ENCODE results near the gene RAMACL. TPM values are rescaled to one million over a fixed set of nuclear protein-coding genes. Genes with fewer than 3 reads are reported as not detected.
"Not testable (repeated sequence)": the region's sequence is repeated elsewhere in the genome, so short reads cannot be mapped to it uniquely, and the experiment has no call there.

The RAMACL gene
- polyA plus RNA-seq, 1 donor from 2014 or later = 0.15 TPM

DNA sequence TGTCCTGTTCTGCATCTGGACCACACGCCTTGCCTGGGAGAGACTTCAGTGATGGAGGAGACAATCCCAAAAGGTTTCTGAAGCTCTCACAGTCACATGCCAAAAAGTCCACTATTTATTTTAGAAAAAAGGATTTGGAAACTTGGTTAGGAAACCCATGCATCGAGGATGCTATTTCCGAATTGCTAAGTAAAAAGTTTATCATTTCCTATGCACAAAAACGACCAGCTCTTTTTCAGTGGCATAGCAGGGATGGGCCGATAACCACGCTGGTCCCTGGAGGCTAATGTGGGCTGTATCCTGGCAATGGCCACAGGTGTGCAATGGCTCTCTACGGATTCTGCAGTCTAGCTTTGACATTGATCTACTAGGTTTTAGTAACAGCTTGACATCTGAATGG lies 33.9 kb downstream of the RAMACL start:
- Mint-ChIP-seq H3K4me1 (no peaks in the 10 kb centered on the region), H3K27ac (no peak overlapping the region), H3K36me3 (peaks cover 5% of the 10 kb centered on the region), H3K4me3 (no peak overlapping the region), H3K9me3 (peaks cover 0 to 2% (median 0%) of the 10 kb centered on the region in 3 donors), H3K27me3 (peaks cover 7% of the 10 kb centered on the region)

DNA sequence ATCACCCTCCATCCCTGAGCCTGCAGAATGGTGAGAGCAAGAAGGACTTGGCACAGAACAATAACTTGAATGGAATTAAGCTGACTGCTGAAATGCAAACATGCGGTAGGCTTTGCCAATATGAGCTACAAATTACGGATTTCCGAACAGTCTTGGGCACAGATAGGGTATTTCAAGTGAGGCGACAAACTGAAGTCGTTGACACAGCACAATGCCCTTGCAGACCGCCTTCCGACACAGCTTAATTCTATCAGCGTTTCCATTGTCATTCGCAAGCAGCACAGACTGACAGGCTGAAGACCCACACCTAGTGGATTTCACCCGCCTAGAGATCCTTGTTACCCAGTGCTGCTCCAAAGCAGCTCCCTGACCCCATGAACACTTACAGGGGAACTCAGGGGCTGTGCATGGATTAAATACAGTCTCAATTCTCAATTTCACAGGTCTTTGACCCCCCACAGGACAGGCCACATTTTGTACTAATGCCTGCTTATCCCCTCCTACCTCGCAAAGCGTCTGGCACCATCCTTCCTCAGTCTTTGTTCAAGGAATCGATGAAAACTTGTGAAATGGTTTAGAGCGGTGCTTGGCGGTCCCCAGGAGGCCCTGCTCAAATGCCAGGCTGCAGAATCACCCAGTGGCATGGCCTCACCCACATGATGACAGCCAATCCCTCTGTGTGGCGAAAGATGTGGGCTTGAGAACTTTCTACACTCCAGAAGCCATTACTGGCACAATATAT lies 34.6 kb downstream of the RAMACL start:
- peaks cover 7% of the 10 kb centered on the region for H3K27me3 Mint-ChIP-seq
- no peaks in the 10 kb centered on the region for H3K4me1 Mint-ChIP-seq
- no peak overlapping the region for H3K4me3 Mint-ChIP-seq
- peak overlapping the region in 1 of 3 donors; percentile 73 for H3K27ac Mint-ChIP-seq
- H3K36me3 Mint-ChIP-seq = peaks cover 5% of the 10 kb centered on the region
- H3K9me3 Mint-ChIP-seq = peaks cover 0 to 2% (median 0%) of the 10 kb centered on the region in 3 donors

DNA sequence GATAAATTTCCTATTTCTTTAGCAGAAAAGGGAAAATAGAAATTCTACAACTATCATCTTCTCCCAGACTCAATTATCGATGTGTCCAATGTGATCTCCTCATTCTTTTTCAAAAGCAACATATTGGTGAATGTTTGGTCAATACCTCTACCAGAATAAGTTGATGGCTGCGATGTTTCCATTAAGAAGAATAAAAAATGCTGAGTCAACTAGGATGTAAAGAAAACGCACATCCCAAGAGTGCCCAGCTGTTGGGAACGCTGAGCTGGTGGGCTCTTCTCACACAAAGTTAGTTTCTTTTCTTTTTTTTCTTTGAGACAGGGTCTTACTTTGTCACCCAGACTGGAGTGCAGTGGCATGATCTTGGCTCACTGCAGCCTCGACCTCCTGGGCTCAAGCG lies 39.8 kb downstream of the RAMACL start:
- Mint-ChIP-seq H3K27me3 (peaks cover 1% of the 10 kb centered on the region), H3K27ac (no peak overlapping the region), H3K9me3 (peaks cover 0 to 2% (median 0%) of the 10 kb centered on the region in 3 donors), H3K36me3 (peaks cover 5% of the 10 kb centered on the region), H3K4me3 (no peak overlapping the region), H3K4me1 (peaks cover 2 to 6% (median 6%) of the 10 kb centered on the region in 3 donors)

DNA sequence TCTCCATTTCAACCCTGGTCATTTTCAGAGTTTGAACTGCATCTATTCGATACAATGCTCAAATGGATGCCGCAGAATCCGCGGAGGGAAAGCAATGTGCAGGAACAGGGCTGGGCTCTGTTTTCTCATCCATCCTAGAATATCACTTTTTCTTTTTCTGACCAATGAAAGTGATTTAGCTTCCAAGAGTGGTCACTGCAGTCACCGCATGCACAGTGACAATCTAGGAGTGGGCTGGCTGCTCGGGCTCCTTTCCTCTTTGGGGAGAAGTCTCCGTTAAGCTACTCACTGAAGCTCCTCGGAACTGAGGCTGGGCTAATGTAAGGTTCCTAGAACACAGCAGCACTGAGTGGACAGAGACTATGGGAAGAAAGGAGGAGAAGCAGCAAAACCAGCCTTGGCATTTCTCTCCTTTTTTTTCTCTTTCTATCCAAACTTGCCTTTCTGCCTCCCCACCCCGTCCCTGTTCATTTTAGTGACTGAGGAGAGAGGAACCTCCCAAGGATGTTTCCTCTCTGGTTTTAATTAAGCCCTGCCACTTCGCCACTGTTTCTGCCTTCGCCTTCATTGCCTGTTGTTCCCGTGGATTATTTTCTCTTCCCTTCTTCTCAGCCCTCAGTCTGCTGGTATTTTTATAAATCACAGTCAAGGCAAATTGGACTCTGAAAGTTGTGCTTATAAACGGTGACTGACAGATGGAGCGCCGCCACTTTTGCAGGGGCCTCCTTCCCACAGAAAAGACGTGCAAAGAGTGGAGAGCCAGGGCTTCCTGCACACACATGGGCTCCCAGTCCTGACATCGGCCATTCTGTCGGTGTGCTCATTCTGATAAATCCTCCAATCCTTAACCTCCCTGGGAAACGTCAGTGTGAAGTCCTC lies 41.1 kb downstream of the RAMACL start:
- H3K27ac Mint-ChIP-seq = no peak overlapping the region
- H3K9me3 Mint-ChIP-seq = no peaks in the 10 kb centered on the region
- H3K4me3 Mint-ChIP-seq = no peak overlapping the region
- peaks cover 5% of the 10 kb centered on the region for H3K36me3 Mint-ChIP-seq
- peaks cover 1% of the 10 kb centered on the region for H3K27me3 Mint-ChIP-seq
- peaks cover 14 to 15% (median 14%) of the 10 kb centered on the region in 3 donors for H3K4me1 Mint-ChIP-seq

DNA sequence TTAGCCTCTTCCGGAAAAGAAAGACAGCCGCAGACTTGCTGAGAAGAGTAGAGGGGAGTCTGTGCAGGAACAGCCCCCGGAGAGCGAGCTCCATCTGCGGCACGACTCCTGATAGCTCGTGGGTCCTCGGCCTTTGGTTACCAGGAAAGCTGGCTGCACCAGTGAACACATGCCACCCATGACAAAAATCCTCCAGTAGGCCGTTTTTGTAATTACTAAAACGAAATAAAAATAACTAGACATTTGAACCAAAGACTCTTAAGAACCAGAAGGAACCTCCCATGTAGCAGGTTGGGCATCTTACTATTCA lies 42.2 kb downstream of the RAMACL start:
- Mint-ChIP-seq H3K36me3 (peaks cover 4% of the 10 kb centered on the region), H3K27ac (no peak overlapping the region), H3K4me1 (peaks cover 14 to 15% (median 15%) of the 10 kb centered on the region in 3 donors)

DNA sequence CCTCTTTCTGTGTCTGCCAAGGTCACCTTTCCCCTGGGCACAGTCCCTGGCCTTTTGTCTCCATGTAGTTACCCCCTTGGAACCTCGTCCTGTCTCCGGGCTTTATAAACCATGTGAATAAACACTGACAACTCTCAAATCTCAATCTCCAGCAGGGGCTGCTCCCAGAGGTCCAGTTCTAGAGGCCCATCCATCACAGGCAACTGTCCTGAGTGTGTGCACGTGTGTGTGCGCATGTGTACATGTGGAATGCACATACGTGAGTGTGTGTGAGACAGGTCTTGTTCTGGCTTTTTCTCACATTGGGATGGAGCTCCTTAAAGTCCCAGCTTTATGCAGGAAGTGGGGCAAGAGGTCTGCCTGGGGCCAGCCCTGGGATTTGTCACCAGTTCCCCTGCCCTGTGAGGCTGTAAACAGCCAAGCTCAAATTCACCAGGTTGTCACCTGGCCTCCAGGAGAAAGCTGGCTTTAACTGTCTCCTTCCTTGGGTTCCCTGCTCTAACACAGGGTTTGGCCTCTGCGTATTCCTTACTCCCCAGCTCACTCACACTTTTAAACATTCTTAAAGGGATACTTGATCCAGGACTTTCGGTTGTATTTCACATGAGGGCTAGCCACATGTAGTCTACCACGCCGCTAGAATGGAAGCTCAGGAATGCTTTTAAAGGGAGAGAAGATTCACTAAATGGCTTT lies 42.7 kb downstream of the RAMACL start:
- H3K9me3 Mint-ChIP-seq = no peaks in the 10 kb centered on the region
- peaks cover 14 to 15% (median 15%) of the 10 kb centered on the region in 3 donors for H3K4me1 Mint-ChIP-seq
- peak overlapping the region in 2 of 4 donors; percentile 37 to 65 for H3K4me3 Mint-ChIP-seq
- peaks cover 1% of the 10 kb centered on the region for H3K27me3 Mint-ChIP-seq
- H3K27ac Mint-ChIP-seq = no peak overlapping the region
- H3K36me3 Mint-ChIP-seq = peaks cover 3% of the 10 kb centered on the region

More for the DNA sequence above, 42.2 kb downstream of the RAMACL start:
- no peaks in the 10 kb centered on the region for H3K9me3 Mint-ChIP-seq
- no peak overlapping the region for H3K4me3 Mint-ChIP-seq
- peaks cover 1% of the 10 kb centered on the region for H3K27me3 Mint-ChIP-seq

DNA sequence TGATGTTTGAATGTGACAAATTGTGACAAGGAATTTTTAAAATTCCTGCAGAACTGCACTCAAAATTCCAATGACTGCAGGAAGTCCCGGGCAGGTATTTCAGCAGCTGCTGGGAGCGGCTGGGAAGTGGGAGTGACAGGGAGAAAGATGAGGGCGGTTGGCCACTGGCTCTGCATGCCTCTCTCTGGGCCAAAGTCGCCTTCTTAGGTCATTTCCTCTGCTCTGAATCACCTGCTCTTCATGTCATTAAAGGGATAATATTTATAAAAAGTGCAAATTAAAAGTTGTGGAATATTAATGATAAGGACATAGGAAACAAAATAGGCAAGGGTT lies 43.9 kb downstream of the RAMACL start:
- no peak overlapping the region for H3K4me3 Mint-ChIP-seq
- peaks cover 1% of the 10 kb centered on the region for H3K27me3 Mint-ChIP-seq
- peak overlapping the region in 2 of 3 donors; percentile 11 to 26 for H3K27ac Mint-ChIP-seq
- peaks cover 14 to 15% (median 15%) of the 10 kb centered on the region in 3 donors for H3K4me1 Mint-ChIP-seq
- no peaks in the 10 kb centered on the region for H3K9me3 Mint-ChIP-seq
- no peaks in the 10 kb centered on the region for H3K36me3 Mint-ChIP-seq

DNA sequence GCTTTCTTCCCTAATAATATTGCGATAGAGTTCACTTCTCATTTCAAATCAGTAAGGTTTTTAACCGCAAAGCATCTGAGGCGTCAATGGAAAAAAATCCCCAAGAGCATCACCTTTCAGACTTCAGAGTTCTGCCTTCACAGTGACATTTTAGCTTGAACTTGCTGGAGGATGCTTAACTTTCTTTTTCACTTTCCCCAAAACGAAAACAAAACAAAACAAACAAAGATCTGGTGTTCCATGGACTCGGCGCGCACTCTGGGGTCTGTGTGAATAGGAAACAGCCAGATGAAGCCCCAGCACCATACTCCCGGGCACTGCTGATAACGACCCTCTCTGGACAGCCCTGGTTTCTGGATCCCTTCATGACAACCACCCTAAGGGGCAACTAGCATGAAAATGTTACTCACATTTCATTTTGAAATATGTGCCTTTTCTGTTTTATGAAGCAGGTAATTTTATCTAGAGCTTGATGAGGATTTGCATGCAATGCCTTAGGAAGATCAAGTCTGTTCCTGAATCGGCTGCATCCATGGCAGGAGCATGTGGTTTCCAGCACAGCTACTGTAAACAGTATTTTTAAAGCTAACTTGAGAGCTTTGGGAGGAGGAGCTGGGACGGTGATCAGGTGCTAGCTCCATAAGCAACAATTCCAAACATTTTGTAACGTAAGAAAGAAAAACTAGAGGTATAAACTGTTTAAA lies 44.5 kb downstream of the RAMACL start:
- peaks cover 3% of the 10 kb centered on the region for H3K27me3 Mint-ChIP-seq
- peaks cover 14 to 15% (median 15%) of the 10 kb centered on the region in 3 donors for H3K4me1 Mint-ChIP-seq
- peak overlapping the region; percentile 81 to 94 (median 88) for H3K4me3 Mint-ChIP-seq
- no peaks in the 10 kb centered on the region for H3K9me3 Mint-ChIP-seq
- peak overlapping the region; percentile 71 to 94 (median 85) for H3K27ac Mint-ChIP-seq
- no peaks in the 10 kb centered on the region for H3K36me3 Mint-ChIP-seq

DNA sequence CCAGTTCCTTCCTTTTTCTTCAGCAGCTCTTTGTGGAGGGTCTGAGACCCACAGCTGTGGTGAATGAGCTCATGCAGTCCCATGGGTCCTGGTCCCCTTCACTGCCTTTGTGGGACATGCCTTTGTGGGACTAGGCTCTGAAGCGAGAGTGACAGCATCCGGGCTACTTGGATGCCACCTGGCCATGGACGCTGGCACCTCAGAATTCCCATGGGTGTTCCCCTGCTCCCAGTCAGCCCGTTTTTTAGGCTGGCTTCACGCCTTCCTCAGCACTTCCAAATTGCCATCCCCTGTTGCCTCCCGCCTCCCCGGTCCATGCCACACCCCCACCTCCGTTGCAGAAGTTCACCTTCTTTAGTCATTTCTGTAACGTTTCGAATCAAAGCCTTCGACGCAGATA lies 45.1 kb downstream of the RAMACL start:
- no peaks in the 10 kb centered on the region for H3K36me3 Mint-ChIP-seq
- peaks cover 3% of the 10 kb centered on the region for H3K27me3 Mint-ChIP-seq
- peak overlapping the region; percentile 71 to 94 (median 85) for H3K27ac Mint-ChIP-seq
- peaks cover 14 to 15% (median 15%) of the 10 kb centered on the region in 3 donors for H3K4me1 Mint-ChIP-seq
- no peaks in the 10 kb centered on the region for H3K9me3 Mint-ChIP-seq
- peak overlapping the region; percentile 81 to 94 (median 88) for H3K4me3 Mint-ChIP-seq

DNA sequence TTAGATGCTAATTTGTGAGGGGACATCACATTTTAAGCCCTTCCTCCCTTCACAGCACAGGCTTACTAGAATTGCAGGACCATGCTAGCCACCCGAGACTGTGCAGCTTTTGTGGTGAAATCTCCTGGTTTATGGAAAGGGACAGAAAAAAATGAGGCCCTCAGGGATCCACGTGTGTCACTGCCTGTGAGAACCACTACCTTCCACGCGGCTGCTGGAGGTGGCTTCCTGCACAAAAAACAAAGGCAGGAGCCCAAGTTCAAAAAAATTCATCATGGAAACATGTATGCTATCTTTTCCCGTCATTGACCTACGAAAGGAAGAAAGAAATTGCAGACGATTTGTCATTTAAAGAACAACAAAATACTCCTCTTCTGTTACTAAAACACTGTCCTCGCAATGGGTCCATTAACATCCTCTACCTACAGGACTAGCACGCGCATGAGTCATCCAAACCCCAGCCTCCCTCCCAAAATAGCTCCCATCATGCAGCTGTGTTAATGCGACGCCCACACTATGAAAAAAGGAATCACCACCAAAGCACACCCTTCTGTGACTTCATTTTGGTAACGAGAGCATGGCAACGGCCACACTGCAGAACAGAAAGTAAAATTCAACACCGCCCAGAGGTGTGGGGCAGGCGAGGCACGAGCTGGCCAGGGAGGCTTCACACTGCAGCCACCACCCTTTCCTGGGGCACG lies 45.7 kb downstream of the RAMACL start:
- Mint-ChIP-seq H3K36me3 (no peaks in the 10 kb centered on the region), H3K9me3 (no peaks in the 10 kb centered on the region), H3K4me3 (peak overlapping the region; percentile 81 to 94 (median 88)), H3K27me3 (peaks cover 3% of the 10 kb centered on the region), H3K27ac (peak overlapping the region; percentile 22 to 94 (median 85)), H3K4me1 (peaks cover 14 to 15% (median 15%) of the 10 kb centered on the region in 3 donors)

DNA sequence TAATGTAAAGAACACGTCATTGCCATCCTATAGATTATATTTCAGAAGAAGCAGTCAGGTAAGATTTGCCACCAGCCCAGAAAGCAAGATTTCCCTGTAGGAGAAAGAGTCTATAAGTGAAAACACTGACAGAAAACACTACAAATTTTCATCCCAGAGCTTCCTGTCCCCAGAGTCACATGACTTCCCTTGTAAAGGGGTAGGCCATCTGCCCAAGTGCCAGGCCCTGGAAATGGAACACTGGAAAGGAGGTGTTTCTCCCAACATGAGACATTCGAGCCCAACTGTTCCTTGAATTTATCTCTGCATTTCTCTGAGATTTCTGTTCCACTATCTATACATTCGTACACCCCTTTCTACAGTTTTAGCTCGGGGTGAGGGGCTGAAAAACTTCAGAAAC lies 46.9 kb downstream of the RAMACL start:
- Mint-ChIP-seq H3K9me3 (no peaks in the 10 kb centered on the region), H3K27ac (no peak overlapping the region), H3K36me3 (no peaks in the 10 kb centered on the region), H3K27me3 (peaks cover 3% of the 10 kb centered on the region), H3K4me3 (peak overlapping the region in 1 of 4 donors; percentile 30), H3K4me1 (peaks cover 14 to 15% (median 15%) of the 10 kb centered on the region in 3 donors)

DNA sequence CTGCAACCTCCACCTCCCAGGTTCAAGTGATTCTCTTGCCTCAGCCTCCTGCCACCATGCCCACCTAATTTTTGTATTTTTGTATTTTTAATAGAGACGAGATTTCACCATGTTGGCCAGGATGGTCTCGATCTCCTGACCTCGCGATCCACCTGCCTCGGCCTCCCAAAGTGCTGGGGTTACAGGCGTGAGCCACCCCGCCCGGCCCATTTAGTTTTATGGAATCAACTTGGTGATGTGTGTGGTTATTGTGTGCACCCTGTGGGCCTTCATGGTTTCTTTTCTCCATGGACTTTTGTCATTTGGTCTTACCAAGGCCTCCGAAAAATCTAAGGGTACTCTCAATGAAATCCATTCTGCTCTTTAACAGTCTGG lies 47.5 kb downstream of the RAMACL start:
- not testable (repeated sequence) for H3K4me3 Mint-ChIP-seq, H3K9me3 Mint-ChIP-seq, H3K27ac Mint-ChIP-seq, H3K36me3 Mint-ChIP-seq, H3K27me3 Mint-ChIP-seq
- H3K4me1 Mint-ChIP-seq = peaks cover 14 to 15% (median 15%) of the 10 kb centered on the region in 3 donors

DNA sequence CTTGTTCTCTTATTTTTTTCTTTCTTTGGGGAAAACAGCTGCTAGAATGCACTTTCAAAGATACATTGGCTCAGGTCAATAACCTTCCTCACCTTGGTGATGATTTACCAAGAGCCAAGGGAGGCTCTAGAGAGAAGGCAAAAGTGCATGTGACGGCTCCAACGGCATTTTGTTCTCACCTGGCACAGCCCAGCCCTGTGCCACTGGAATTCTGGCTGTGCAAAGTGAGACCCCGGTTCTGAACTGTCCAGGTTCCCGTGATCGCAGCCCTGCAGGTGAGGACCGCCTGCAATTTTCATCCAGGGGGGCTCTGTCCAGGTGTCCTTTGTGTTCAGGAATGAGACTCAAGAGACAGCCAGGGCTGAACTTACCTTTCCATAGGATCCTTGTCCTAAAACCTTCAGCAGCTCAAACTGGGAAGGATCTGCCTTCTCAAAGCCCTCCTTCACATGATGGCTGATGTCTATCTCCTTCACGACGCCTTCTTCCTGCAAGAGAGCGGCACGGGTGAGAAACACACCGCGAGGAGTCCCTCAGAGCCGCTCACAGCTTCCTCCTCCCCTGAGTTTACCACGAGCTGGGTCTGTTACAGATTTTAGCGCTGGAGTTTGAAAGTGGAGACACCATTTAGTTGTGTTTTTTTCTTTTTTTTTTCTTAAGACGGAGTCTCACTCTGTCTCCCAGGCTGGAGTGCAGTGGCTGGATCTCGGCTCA lies 48.0 kb downstream of the RAMACL start:
- no peaks in the 10 kb centered on the region for H3K9me3 Mint-ChIP-seq
- no peak overlapping the region for H3K4me3 Mint-ChIP-seq
- no peak overlapping the region for H3K27ac Mint-ChIP-seq
- peaks cover 14 to 15% (median 15%) of the 10 kb centered on the region in 3 donors for H3K4me1 Mint-ChIP-seq
- H3K36me3 Mint-ChIP-seq = no peaks in the 10 kb centered on the region
- H3K27me3 Mint-ChIP-seq = peaks cover 3% of the 10 kb centered on the region

Data from IgD-negative memory B cell (primary cell).